ENCODE data around the gene IER2.

GRCh38 chr19:13137290-13137794 lies 12.9 kb upstream of the IER2 start:
- TF ChIP-seq, protein P1, sequence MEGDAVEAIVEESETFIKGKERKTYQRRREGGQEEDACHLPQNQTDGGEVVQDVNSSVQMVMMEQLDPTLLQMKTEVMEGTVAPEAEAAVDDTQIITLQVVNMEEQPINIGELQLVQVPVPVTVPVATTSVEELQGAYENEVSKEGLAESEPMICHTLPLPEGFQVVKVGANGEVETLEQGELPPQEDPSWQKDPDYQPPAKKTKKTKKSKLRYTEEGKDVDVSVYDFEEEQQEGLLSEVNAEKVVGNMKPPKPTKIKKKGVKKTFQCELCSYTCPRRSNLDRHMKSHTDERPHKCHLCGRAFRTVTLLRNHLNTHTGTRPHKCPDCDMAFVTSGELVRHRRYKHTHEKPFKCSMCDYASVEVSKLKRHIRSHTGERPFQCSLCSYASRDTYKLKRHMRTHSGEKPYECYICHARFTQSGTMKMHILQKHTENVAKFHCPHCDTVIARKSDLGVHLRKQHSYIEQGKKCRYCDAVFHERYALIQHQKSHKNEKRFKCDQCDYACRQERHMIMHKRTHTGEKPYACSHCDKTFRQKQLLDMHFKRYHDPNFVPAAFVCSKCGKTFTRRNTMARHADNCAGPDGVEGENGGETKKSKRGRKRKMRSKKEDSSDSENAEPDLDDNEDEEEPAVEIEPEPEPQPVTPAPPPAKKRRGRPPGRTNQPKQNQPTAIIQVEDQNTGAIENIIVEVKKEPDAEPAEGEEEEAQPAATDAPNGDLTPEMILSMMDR (IDR thresholded peaks at IDR 0.05), result no peak
- no peak for TF ChIP-seq EZH2 (IDR thresholded peaks at IDR 0.05)
